HEK293 (cell line): ENCODE measurements around the gene GPALPP1.

ENCODE experiments used
- CTCF ChIA-PET: fragments of 350-600 bp; formaldehyde crosslinking; extraction: SDS; loops from one replicate; lab custom pipeline; 2021; ENCODE audit warnings: antibody characterized with exemption; lab: Yijun Ruan, JAX
- POLR2A ChIA-PET: fragments of 300-600 bp; formaldehyde crosslinking; extraction: SDS; loops from one replicate; lab custom pipeline; 2020; ENCODE audit warnings: antibody characterized with exemption, inconsistent platforms; lab: Yijun Ruan, JAX
- H3K27ac ChIP-seq: fragments of 200-500 bp; sonication (Bioruptor generic); 2 replicates; pipeline ENCODE4 v1.5.1; 2014; ENCODE audit warnings: low read depth, low read length, control low read depth, inconsistent platforms; ENCODE audit errors: extremely low read depth
- H3K36me3 ChIP-seq, 2 experiments: fragments of 200-500 bp in 1 of 2; sonication (Bioruptor generic) in 1 of 2; 1 replicate in 1 of 2; 2 replicates in 1 of 2; pipeline ENCODE4 v1.5.1; 2014 to 2017; ENCODE audit warnings: inconsistent platforms in 2 of 2, low read length in 2 of 2; ENCODE audit not compliant: control insufficient read depth in 2 of 2, insufficient read depth in 1 of 2
- H3K4me1 ChIP-seq: fragments of 200-500 bp; sonication (Bioruptor generic); 2 replicates; pipeline ENCODE4 v1.5.1; 2014; ENCODE audit warnings: mild to moderate bottlenecking, low read length, inconsistent platforms; ENCODE audit not compliant: control insufficient read depth, insufficient read depth
- H3K4me3 ChIP-seq: 2 replicates; pipeline ENCODE4 v1.5.1; 2011; ENCODE audit warnings: low read depth, mild to moderate bottlenecking, control low read depth, low read length, moderate library complexity
- H3K9me3 ChIP-seq: fragments of 200-500 bp; sonication (Bioruptor generic); 2 replicates; pipeline ENCODE4 v1.5.1; 2014; ENCODE audit warnings: low read depth, low read length, inconsistent platforms; ENCODE audit not compliant: control insufficient read depth, insufficient read depth
- BCL11B ChIP-seq: fragments of 450-650 bp; formaldehyde crosslinking; IDR thresholded peaks from 2 replicates; pipeline ENCODE4 v1.5.1; 2016; ENCODE audit warnings: low read depth, missing biosample characterization, missing genetic modification characterization
- EGR2 ChIP-seq: fragments of 450-650 bp; formaldehyde crosslinking; IDR thresholded peaks from 2 replicates; pipeline ENCODE4 v1.5.1; 2016; ENCODE audit warnings: low read depth, missing biosample characterization, missing genetic modification characterization
- MEIS1 ChIP-seq: sonication (generic); formaldehyde crosslinking; IDR thresholded peaks from 2 replicates; pipeline ENCODE4 v1.8.1; 2022; ENCODE audit warnings: missing genetic modification reagents, mild to moderate bottlenecking, borderline replicate concordance
- OVOL3 ChIP-seq: fragments of 450-650 bp; formaldehyde crosslinking; IDR thresholded peaks from 2 replicates; pipeline ENCODE4 v1.5.1; 2016; ENCODE audit warnings: missing biosample characterization, missing genetic modification characterization
- SP7 ChIP-seq: fragments of 450-650 bp; formaldehyde crosslinking; IDR thresholded peaks from 2 replicates; pipeline ENCODE4 v1.5.1; 2016; ENCODE audit warnings: missing biosample characterization, missing genetic modification characterization
- ZNF121 ChIP-seq: fragments of 450-650 bp; formaldehyde crosslinking; IDR thresholded peaks from 2 replicates; pipeline ENCODE4 v1.5.1; 2016; ENCODE audit warnings: missing biosample characterization, missing genetic modification characterization
- ZNF146 ChIP-seq: fragments of 450-650 bp; formaldehyde crosslinking; IDR thresholded peaks from 2 replicates; pipeline ENCODE4 v1.5.1; 2016; ENCODE audit warnings: missing biosample characterization, missing genetic modification characterization
- ZNF155 ChIP-seq: fragments of 450-650 bp; formaldehyde crosslinking; IDR thresholded peaks from 2 replicates; pipeline ENCODE4 v1.5.1; 2016; ENCODE audit warnings: missing biosample characterization, missing genetic modification characterization
- ZNF175 ChIP-seq: fragments of 450-650 bp; formaldehyde crosslinking; IDR thresholded peaks from 2 replicates; pipeline ENCODE4 v1.5.1; 2016; ENCODE audit warnings: missing biosample characterization, missing genetic modification characterization
- ZNF24 ChIP-seq: fragments of 450-650 bp; formaldehyde crosslinking; IDR thresholded peaks from 2 replicates; pipeline ENCODE4 v1.5.1; 2016; ENCODE audit warnings: missing biosample characterization, missing genetic modification characterization
- ZNF426 ChIP-seq: fragments of 450-650 bp; formaldehyde crosslinking; IDR thresholded peaks from 2 replicates; pipeline ENCODE4 v1.5.1; 2017; ENCODE audit warnings: missing biosample characterization, missing genetic modification characterization, mild to moderate bottlenecking, inconsistent platforms, moderate library complexity
- ZNF521 ChIP-seq: fragments of 450-650 bp; formaldehyde crosslinking; IDR thresholded peaks from 2 replicates; pipeline ENCODE4 v1.5.1; 2017; ENCODE audit warnings: missing biosample characterization, mild to moderate bottlenecking, missing genetic modification characterization
- ZNF548 ChIP-seq: fragments of 450-650 bp; formaldehyde crosslinking; IDR thresholded peaks from 2 replicates; pipeline ENCODE4 v1.5.1; 2016; ENCODE audit warnings: missing biosample characterization, missing genetic modification characterization
- ZNF558 ChIP-seq: fragments of 450-650 bp; formaldehyde crosslinking; IDR thresholded peaks from 2 replicates; pipeline ENCODE4 v1.5.1; 2016; ENCODE audit warnings: missing biosample characterization, missing genetic modification characterization
- ZNF560 ChIP-seq: fragments of 450-650 bp; formaldehyde crosslinking; IDR thresholded peaks from 2 replicates; pipeline ENCODE4 v1.5.1; 2017; ENCODE audit warnings: missing biosample characterization, missing genetic modification characterization, borderline replicate concordance
- ZNF600 ChIP-seq: fragments of 450-650 bp; formaldehyde crosslinking; IDR thresholded peaks from 2 replicates; pipeline ENCODE4 v1.5.1; 2016; ENCODE audit warnings: missing biosample characterization, missing genetic modification characterization
- ZNF623 ChIP-seq: fragments of 450-650 bp; formaldehyde crosslinking; IDR thresholded peaks from 2 replicates; pipeline ENCODE4 v1.5.1; 2016; ENCODE audit warnings: missing biosample characterization, missing genetic modification characterization
- ZNF639 ChIP-seq: fragments of 450-650 bp; formaldehyde crosslinking; IDR thresholded peaks from 2 replicates; pipeline ENCODE4 v1.5.1; 2016; ENCODE audit warnings: missing biosample characterization, missing genetic modification characterization
- ZNF654 ChIP-seq: fragments of 450-650 bp; formaldehyde crosslinking; IDR thresholded peaks from 2 replicates; pipeline ENCODE4 v1.5.1; 2016; ENCODE audit warnings: low read depth, missing biosample characterization, missing genetic modification characterization
- ZNF677 ChIP-seq: fragments of 450-650 bp; IDR thresholded peaks from 2 replicates; pipeline ENCODE4 v1.5.0; 2018; ENCODE audit warnings: missing biosample characterization, mild to moderate bottlenecking, missing genetic modification characterization, moderate library complexity
- ZNF692 ChIP-seq: fragments of 450-650 bp; formaldehyde crosslinking; IDR thresholded peaks from 2 replicates; pipeline ENCODE4 v1.5.1; 2016; ENCODE audit warnings: missing biosample characterization, missing genetic modification characterization
- ZXDB ChIP-seq: fragments of 450-650 bp; formaldehyde crosslinking; IDR thresholded peaks from 2 replicates; pipeline ENCODE4 v1.5.1; 2016; ENCODE audit warnings: missing biosample characterization, missing genetic modification characterization
- TF ChIP-seq, protein P1 (sequence below): fragments of 450-650 bp; formaldehyde crosslinking; IDR thresholded peaks from 2 replicates; pipeline ENCODE4 v1.5.1; 2016; ENCODE audit warnings: missing biosample characterization, missing genetic modification characterization
- TF ChIP-seq, protein P2 (sequence below): fragments of 450-650 bp; formaldehyde crosslinking; IDR thresholded peaks from 2 replicates; pipeline ENCODE4 v1.5.1; 2016; ENCODE audit warnings: missing biosample characterization, missing genetic modification characterization, borderline replicate concordance
- TF ChIP-seq, protein P3 (sequence below): fragments of 450-650 bp; formaldehyde crosslinking; IDR thresholded peaks from 2 replicates; pipeline ENCODE4 v1.5.1; 2016; ENCODE audit warnings: missing biosample characterization, missing genetic modification characterization
- TF ChIP-seq, protein P4 (sequence below): fragments of 450-650 bp; formaldehyde crosslinking; IDR thresholded peaks from 2 replicates; pipeline ENCODE4 v1.5.1; 2016; ENCODE audit warnings: missing biosample characterization, missing genetic modification characterization

The GPALPP1 gene

GRCh38 chr13:45024847-45025246 lies 35.5 kb downstream of the GPALPP1 start (continued):
- TF ChIP-seq ZNF175 = no peak
- TF ChIP-seq ZNF692 (tag by site-specific recombination) = no peak
- no peak for TF ChIP-seq ZNF146
- TF ChIP-seq, protein P1, sequence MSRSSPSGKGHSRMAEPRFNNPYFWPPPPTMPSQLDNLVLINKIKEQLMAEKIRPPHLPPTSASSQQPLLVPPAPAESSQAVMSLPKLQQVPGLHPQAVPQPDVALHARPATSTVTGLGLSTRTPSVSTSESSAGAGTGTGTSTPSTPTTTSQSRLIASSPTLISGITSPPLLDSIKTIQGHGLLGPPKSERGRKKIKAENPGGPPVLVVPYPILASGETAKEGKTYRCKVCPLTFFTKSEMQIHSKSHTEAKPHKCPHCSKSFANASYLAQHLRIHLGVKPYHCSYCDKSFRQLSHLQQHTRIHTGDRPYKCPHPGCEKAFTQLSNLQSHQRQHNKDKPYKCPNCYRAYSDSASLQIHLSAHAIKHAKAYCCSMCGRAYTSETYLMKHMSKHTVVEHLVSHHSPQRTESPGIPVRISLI (tag by site-specific recombination) = no peak
- TF ChIP-seq, protein P2, sequence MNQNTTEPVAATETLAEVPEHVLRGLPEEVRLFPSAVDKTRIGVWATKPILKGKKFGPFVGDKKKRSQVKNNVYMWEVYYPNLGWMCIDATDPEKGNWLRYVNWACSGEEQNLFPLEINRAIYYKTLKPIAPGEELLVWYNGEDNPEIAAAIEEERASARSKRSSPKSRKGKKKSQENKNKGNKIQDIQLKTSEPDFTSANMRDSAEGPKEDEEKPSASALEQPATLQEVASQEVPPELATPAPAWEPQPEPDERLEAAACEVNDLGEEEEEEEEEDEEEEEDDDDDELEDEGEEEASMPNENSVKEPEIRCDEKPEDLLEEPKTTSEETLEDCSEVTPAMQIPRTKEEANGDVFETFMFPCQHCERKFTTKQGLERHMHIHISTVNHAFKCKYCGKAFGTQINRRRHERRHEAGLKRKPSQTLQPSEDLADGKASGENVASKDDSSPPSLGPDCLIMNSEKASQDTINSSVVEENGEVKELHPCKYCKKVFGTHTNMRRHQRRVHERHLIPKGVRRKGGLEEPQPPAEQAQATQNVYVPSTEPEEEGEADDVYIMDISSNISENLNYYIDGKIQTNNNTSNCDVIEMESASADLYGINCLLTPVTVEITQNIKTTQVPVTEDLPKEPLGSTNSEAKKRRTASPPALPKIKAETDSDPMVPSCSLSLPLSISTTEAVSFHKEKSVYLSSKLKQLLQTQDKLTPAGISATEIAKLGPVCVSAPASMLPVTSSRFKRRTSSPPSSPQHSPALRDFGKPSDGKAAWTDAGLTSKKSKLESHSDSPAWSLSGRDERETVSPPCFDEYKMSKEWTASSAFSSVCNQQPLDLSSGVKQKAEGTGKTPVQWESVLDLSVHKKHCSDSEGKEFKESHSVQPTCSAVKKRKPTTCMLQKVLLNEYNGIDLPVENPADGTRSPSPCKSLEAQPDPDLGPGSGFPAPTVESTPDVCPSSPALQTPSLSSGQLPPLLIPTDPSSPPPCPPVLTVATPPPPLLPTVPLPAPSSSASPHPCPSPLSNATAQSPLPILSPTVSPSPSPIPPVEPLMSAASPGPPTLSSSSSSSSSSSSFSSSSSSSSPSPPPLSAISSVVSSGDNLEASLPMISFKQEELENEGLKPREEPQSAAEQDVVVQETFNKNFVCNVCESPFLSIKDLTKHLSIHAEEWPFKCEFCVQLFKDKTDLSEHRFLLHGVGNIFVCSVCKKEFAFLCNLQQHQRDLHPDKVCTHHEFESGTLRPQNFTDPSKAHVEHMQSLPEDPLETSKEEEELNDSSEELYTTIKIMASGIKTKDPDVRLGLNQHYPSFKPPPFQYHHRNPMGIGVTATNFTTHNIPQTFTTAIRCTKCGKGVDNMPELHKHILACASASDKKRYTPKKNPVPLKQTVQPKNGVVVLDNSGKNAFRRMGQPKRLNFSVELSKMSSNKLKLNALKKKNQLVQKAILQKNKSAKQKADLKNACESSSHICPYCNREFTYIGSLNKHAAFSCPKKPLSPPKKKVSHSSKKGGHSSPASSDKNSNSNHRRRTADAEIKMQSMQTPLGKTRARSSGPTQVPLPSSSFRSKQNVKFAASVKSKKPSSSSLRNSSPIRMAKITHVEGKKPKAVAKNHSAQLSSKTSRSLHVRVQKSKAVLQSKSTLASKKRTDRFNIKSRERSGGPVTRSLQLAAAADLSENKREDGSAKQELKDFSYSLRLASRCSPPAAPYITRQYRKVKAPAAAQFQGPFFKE (tag by site-specific recombination) = no peak
- no peak for TF ChIP-seq ZNF639 (tag by site-specific recombination)
- no peak for TF ChIP-seq EGR2 (tag by site-specific recombination)
- no peak for TF ChIP-seq BCL11B (tag by site-specific recombination)
- TF ChIP-seq ZNF155 = no peak
- no peak for TF ChIP-seq ZXDB (tag by site-specific recombination)
- no peak for TF ChIP-seq MEIS1 (CRISPR knock-in tag)
- TF ChIP-seq, all 188 proteins: peak for 0

GRCh38 chr13:45034342-45034741 lies 45.0 kb downstream of the GPALPP1 start:
- ChIA-PET CTCF (no interaction called here), POLR2A (no interaction called here)
- H3K9me3 ChIP-seq = no peaks in the 10 kb centered on the region
- H3K36me3 ChIP-seq = peaks cover 0 to 7% of the 10 kb centered on the region in 2 experiments; a peak in 2 of 3 replicates
- H3K4me3 ChIP-seq = no peak overlapping the region
- H3K4me1 ChIP-seq = no peaks in the 10 kb centered on the region
- H3K27ac ChIP-seq = no peak overlapping the region
- no peak for TF ChIP-seq ZNF677 (tag by site-specific recombination)
- TF ChIP-seq ZNF426 (tag by site-specific recombination) = no peak
- TF ChIP-seq SP7 (tag by site-specific recombination) = no peak
- TF ChIP-seq, protein P3, sequence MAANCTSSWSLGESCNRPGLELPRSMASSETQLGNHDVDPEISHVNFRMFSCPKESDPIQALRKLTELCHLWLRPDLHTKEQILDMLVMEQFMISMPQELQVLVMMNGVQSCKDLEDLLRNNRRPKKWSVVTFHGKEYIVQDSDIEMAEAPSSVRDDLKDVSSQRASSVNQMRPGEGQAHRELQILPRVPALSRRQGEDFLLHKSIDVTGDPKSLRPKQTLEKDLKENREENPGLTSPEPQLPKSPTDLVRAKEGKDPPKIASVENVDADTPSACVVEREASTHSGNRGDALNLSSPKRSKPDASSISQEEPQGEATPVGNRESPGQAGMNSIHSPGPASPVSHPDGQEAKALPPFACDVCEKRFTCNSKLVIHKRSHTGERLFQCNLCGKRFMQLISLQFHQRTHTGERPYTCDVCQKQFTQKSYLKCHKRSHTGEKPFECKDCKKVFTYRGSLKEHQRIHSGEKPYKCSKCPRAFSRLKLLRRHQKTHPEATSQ (tag by site-specific recombination) = no peak
- TF ChIP-seq ZNF121 (tag by site-specific recombination) = no peak
- no peak for TF ChIP-seq ZNF24 (tag by site-specific recombination)
- no peak for TF ChIP-seq OVOL3 (tag by site-specific recombination)
- TF ChIP-seq ZNF548 (tag by site-specific recombination) = no peak
- TF ChIP-seq ZNF623 (tag by site-specific recombination) = no peak
- no peak for TF ChIP-seq ZNF146
- TF ChIP-seq ZNF558 = no peak
- no peak for TF ChIP-seq ZNF560 (tag by site-specific recombination)
- TF ChIP-seq ZNF600 (tag by site-specific recombination) = no peak
- no peak for TF ChIP-seq ZNF654
- TF ChIP-seq, protein P4, sequence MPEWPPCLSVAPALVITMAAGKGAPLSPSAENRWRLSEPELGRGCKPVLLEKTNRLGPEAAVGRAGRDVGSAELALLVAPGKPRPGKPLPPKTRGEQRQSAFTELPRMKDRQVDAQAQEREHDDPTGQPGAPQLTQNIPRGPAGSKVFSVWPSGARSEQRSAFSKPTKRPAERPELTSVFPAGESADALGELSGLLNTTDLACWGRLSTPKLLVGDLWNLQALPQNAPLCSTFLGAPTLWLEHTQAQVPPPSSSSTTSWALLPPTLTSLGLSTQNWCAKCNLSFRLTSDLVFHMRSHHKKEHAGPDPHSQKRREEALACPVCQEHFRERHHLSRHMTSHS (tag by site-specific recombination) = no peak
- TF ChIP-seq ZNF521 (tag by site-specific recombination) = no peak
